Pons (tissue), 1 donor: Measurements from ENCODE around the gene RNF220.
"Not testable (repeated sequence)": the region's sequence is repeated elsewhere in the genome, so short reads cannot be mapped to it uniquely, and the experiment has no call there.

Experiments used
- DNase-seq: peaks from one replicate; pipeline ENCODE4 v3.0.0-alpha.2; 2016; ENCODE audit warnings: low spot score

The RNF220 gene

DNA sequence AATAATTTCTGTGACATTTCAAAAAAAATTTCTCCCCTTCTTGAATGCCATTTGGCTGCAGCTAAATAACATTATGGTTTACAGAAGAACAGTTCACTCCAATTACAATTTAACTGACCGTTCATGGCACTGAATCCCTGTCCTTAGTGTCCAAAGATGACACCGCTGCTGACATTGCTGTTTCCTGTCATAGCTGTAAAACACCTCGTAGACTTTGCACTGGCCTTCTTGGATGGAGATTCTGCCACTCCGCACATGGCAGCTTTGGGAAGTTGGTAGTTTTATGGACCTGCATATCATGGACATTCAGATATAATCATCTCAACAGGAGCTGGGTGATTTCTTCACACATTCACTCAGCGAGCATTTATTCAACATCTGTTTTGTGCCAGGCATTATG lies 274.4 kb downstream of the RNF220 start:
- DNase-seq: no peak

DNA sequence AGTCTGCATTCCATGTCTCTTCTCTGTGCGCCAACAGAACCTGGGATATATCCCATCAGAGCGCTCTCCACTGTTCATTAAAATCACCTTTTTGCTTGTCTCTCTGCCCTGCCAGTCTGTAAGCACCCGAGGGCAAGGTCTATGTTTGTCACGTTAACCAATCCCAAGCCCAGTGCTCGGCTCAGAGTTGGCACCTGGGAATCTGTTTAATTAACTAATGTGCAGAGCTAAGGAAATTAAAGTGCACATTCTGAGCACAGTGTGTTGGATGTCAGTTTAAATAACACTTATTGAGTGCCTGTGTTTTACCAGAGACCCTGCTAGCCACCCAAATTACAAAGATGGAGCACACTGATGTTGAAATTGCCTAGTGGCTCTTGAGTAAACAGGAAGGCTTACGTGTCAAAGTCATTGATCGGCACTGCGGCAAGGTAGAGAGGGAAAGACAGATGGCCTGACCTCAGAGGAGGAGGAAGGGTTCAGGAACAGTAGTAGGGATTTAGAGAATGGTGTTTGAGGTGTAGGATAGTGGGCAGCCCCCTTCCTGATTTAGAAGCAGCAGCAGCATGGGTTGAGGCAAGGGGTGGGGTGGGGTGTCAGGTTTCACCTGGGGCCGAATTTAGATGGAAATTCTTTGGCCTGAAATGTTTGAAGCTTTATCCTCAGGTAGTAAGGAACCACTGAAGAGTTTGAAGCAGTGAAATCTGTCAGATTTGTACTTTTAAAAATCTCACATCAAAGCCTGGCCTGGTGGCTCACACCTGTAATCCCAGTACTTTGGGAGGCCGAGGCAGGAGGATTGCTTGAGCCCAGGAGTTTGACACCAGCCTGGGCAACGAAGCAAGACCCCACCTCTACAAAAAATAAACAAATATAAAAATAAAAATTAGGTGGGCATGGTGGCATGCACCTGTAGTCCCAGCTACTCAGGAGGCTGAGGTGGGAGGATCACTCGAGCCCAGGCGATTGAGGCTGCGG lies 277.1 kb downstream of the RNF220 start:
- no peak for DNase-seq

DNA sequence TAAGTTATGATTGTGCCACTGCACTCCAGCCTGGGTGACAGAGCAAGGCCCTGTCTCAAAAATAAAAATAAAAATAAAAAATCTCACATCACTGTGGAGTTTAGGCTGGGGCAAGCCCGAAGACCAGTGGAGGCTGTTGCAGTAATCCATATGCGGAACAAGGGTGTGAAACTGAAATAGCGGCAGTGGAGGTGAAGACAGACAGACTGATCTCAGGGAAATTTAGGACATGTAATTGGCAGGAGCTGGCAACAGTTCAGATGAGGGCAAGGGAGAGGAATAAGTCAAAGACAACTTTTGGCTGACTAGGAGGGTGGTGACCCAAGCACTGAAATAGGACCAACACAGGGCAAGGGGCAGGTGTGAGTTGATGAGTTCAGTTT lies 277.8 kb downstream of the RNF220 start:
- no peak for DNase-seq

DNA sequence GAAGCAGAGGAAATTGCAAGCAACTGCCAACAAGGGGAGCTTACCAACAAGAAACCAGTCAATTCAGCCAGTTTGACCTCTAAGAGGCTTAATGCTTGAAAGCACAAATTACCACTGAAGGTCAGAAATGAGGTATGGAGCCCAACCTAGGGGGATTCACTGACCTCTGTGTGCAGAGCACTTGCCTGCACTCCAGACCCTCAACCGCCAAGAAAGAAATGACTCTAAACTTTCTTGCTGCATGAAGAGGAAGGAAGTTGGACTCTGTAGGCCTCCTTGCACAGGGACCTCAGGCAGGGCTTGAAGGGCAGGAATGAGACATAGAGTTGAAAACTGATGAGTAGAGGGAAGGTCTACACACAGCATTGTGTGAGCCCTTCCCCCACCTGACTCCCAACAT lies 279.5 kb downstream of the RNF220 start:
- DNase-seq: no peak

DNA sequence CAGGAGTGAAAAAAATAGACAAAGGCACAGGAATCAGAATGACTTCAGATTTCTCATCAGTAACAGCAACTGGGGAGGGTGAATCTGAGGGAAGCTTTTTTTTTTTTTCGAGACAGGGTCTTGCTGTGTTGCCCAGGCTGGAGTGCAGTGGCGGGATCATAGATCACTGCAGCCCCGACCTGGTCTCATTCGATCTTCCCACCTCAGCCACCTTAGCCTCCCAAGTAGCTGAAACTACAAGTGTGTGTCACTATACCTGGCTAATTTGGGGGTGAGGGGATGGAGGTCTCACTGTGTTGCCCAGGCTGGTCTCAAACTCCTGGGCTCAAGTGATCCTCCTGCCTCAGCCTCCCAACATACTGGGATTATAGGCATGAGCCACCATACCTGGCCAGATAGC lies 280.2 kb downstream of the RNF220 start:
- DNase-seq: no peak

DNA sequence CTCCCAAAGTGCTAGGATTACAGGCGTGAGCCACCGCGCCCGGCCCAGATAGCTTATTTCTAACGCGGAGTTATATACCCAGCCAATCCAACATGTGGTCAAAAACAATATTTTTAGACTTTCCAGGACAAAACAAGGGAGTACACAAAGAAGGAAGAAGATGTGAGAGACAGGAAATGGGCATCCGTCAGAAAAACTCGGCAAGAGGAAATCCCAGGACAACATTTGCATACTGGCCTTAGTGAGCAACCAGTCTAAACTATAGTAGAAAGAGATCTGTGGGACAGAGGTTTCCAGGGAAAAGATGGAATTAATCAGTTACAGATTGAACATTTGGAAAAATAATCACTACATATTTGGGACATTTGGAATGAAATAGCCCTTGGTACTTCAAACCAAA lies 280.8 kb downstream of the RNF220 start:
- DNase-seq: no peak

DNA sequence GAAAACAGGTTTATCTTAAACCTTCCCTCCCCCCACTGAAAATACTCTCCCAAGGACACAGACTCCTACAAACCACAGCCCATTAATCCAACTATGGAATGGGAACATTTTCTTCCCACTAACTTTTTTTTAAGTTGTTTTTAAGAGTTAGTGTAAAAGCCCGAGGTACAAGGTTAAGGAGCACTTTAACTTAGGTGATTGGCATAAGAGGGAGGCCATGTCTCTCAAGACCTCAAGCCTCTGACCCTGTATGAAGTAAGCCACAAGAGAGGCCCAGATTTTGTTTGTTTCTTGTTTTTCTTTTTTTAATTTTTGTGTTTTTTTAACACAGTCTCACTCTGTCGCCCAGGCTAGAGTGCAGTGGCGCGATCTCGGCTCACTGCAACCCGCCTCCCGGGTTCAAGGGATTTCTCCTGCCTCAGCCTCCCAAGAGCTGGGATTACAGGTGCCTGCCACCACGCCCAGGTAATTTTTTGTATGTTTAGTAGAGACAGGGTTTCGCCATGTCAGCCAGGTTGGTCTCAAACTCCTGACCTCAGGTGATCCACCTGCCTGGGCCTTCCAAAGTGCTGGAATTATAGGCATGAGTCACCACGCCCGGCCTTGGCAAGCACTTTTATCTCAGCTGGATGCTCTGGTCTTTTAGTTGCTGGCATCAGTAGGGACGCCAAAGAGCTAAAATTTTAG lies 283.8 kb downstream of the RNF220 start:
- no peak for DNase-seq

DNA sequence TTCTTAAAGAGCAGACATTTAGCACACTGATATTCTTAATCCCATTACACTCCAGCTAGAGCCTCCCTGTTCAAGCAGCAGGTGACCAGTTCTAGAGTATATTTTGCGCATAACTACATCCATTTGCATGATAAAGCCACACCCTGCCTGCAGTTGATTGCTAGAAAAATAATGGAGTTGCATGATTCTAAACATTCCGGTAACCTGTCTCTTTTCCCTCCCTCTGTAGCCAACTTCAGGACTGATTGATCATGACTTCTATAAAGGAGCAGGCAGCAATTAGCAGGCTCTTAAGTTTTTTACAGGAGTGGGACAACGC lies 284.4 kb downstream of the RNF220 start:
- no peak for DNase-seq

DNA sequence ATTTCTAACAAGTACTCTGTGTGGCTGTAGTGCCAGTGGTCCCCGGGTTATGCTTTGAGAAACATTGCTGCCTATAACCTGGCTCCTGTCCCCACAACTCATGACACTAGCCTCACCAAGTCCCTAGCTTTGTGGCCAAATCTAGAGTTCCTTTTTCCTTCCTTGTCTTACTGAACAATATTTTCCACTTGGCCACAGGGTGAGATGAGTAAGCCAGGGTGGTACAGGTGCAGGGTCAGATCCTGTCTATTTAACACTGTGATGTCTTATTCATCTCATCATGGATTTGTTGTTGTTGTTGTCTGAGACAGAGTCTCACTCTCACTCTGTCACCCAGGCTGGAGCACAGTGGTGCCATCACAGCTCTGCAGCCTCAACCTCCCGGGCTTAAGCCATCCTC lies 288.1 kb downstream of the RNF220 start:
- DNase-seq: no peak

DNA sequence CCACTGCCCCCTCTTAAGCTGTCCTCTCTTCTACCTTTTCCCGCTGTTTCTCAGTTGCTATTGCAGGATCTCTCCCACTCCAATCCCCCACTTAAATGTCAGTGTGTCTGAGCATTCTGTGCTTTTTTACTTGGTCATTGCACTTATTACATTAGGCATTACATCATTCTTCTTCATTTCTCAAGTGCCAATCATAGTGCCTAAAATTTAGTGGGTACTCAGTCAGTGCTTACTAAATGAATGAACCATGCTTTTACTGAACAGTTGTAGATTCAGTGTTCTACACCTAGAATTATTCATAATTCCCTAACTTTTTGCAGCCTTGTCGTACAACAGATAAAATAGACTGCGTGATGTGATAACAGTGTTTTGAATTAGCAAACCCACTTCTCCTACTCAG lies 288.8 kb downstream of the RNF220 start:
- DNase-seq: no peak

DNA sequence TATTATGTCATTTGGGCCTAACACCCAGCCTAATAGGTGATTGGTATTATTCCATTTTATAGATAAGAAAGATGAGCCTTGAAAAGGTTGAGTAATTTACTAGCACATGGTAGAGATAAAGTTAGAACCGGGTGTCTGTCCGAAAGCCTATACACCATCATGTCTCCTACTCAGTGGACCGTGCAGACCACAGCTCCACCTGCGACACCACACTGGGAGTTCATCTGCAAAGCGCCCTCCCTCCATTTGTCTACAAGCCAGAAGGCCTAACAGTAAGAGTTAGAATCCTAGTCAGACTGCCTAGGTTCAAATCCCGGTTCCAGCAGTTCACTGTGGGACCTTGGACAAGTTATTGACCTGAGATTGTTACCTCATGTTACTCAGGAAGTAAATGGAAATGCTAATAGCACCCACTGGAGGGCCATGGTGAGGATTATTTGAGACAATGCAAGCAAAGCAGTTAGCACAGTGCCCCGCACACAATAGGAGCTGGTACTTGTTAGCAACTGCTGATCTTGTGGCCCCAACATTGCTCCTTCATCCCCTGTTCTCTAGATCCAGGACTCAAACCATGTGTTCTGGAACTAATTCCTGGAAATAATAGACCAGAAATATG lies 289.9 kb downstream of the RNF220 start:
- DNase-seq: no peak

DNA sequence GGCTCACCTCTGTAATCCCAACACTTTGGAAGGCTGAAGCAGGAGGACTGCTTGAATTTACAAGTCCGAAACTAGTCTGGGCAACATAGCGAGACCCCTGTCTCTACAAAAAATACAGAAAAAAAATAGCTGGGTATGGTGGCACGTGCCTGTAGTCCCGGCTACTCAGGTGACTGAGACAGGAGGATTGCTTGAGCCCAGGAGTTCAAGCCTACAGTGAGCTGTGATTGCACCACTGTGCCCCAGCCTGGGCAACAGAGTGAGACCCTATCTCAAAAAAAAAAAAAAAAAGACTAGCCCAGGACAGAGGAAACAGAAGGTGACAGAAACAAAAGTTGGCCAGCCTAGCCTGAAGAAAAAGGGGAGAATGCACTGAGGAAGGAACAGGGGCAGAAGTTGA lies 290.6 kb downstream of the RNF220 start:
- no peak for DNase-seq

DNA sequence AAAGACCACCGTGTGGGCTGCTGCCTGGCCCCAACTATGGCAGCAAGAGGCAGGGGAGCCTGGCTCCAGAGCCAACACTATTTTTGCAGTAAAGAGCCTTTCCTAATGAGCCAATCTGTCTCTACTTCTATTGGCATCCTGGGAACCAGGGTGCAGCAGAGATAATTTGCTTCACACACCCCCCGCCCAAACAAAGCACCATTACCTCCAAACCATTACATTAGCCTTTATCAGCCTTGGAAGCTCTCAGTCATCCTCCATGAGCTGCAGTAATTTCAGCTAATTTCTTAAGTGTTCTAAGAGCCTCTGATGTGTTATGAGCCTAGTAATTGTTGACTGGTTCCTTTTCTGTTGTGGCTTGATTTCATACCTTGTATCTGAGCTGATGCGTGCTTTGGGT lies 291.0 kb downstream of the RNF220 start:
- no peak for DNase-seq

DNA sequence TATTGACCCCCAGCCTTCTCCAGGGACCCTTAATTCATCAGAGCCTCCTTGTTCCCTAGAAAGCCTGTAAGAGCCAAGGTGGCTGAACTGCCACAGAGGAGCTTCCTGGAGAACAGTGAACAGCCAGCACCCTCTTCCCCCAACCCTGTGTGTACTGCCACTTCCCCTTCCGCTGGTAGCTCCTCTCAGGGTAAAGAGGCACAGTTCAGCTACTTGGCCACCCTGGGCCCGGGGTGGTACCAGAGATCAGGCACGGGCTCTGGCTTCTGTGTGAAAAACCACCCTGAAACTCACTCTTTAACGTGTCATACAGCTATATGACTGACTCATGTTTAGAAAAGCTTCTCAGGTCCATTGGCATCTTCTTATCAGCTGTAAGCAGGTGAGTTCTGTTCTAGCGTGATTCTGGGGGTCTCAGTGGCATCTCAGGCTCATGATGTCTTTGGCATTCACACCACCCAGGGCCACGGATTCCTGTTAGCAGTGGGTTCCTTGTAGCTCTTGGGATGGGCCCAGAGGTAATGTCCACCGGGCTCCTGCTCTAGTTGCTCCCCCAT lies 291.8 kb downstream of the RNF220 start:
- DNase-seq: no peak

DNA sequence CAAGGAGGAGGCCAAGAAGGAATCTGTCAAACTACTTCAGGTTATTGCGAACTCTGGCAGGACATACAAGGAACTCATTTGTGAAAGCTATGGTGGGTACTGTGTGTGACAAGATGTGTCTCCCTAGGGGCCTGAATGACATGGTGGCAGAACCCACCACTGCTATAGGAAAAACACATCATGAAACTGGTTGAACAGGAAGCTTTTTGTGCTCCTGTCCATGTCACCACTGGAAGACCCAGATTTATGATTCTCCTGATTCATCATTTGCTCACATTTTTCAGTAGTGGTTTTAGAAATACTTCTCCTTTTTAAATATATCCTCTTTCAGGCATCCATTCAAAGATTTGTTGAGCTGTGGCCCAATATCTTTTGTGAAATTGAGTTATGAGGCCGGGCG lies 293.1 kb downstream of the RNF220 start:
- DNase-seq: no peak

DNA sequence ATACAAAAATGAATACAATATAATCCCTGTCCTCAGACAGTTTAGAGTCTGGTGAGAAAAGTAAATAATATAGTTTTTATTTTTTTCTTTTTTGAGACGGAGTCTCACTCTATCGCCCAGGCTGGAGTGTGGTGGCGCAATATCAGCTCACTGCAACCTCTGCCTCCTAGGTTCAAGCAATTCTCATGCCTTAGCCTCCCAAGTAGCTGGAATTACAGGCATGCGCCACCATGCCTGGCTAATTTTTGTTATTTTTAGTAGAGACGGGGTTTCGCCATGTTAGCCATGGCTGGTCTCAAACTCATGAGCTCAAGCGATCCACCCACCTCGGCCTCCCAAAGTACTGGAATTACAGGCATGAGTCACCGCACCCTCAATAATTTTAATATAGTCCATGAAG lies 294.3 kb downstream of the RNF220 start:
- not testable (repeated sequence) for DNase-seq

DNA sequence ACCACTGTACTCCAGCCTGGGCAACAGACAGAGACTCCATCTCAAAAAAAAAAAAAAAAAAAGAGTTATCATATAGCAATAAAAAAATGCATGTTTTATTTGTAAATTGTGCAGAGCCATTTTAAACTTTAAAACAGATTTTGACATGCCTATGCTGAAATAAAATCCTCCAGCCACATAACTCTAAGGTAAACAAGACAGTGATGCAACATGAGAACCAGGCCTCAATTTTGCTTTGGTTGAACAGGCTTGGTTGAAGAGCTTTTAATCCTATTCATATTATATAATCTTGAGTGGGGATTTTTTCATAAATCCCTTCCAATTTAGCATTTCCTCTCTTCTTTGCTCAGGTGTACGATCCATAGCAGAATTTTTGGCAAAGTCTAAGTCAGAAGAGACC lies 295.5 kb downstream of the RNF220 start:
- no peak for DNase-seq

DNA sequence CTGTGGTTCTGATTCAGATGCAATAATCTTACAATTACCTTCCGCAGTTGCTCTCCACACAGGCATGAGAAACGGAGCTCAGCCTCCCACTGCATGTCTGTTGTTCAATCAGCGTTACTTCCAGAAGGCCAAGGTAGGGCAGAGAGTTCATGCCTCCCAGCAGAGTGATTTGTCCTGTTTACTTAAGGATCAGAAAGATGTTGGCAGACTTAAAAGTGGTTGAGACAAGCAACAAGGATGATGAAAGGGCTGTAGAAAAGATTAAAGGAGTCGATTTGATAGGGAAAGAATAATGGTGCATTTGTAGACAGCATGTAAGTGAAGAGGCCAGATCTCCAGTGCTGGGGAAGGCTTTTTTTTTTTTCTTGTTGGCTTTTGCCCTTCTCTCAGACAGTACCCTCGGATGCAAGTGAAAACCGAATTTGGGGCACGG lies 296.1 kb downstream of the RNF220 start:
- no peak for DNase-seq
